Iris pigment epithelial cell (primary cell): ENCODE measurements around the gene IDUA.

Experiments
- DNase-seq: peaks from one replicate; pipeline ENCODE4 v3.0.0-alpha.2; 2011; ENCODE audit warnings: low read depth

IDUA gene

DNA sequence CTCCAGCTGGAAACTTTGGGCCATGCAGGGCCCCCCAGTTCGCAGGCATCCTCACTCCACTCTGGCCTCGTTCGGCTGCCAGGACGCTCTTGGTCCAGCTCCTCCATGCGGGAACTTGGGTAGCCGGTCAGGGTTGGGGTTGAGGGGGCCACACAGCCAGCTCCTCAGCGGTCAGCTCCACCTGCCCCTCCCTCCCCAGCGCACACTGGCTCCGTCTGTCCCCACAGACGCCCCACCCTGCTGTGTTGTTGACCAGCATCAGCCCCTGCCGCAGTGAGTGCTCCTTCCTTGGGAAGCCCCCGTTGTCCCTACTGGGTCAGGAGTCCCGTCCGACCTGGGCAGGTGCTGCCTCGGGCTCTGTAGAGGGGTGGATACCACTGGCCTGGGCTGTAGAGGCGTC lies 30.4 kb downstream of the IDUA start:
- DNase-seq: no peak

DNA sequence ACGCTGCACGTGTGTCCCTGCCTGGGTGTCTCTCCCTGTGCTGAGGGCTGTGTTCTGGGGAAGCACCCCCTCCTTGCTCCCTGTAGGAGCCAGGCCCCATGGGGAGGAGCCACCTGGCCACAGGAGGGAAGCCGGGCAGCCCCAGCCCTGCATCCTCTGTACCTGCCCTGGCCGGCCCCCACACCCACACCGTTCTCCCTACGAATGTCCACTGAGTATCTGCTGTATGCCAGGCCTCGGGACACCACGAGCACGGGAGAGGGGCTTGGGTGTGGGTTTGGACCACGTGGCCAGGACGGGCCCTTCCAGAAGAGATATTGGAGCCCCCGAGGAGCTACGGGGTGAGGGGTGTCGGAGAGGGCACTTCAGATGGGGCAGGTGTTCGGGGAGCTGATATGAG lies 30.9 kb downstream of the IDUA start:
- no peak for DNase-seq

DNA sequence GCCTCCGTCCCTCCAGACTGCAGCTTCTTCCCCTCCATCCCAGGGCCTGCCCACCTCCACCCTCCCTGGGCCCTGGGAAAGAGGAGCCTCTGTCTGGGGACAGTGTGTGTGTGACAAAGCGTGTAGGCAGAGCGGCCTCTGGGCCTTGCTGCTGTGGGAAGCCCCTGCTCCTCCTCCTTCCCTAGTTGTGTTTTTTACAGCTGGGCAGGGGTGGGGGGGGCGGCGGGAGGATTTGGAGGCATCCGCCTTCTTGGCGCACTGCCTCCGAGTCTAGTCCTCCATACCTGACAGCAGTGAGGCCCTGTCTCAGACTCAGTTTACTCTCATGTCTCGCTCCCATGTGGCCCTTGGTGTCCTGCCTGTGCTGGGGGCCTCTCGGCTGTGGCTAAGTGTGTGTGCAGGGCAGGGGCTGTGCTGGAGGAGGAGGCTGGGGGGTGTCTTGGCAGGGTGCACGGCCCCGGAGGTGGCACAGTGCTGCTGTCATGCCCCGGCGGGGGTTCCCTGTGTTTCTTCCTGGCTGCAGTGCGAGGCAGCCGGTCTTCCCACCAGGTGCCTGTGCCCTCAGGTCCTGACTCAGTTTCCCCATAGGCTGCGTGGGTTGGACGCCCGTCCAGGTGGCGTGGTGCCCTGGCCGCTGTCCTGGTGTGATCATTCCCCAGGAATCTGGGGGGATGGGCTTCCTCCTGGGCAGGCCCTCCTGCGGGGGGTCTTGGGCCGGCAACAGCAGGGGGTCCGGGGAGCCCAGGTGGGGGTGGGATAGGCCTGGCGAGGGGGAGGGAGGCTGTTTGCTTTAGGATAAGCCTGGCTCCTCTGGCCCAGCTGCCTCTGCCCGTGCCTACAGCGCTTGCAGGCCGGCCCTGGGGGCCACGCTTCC lies 31.5 kb downstream of the IDUA start:
- no peak for DNase-seq

DNA sequence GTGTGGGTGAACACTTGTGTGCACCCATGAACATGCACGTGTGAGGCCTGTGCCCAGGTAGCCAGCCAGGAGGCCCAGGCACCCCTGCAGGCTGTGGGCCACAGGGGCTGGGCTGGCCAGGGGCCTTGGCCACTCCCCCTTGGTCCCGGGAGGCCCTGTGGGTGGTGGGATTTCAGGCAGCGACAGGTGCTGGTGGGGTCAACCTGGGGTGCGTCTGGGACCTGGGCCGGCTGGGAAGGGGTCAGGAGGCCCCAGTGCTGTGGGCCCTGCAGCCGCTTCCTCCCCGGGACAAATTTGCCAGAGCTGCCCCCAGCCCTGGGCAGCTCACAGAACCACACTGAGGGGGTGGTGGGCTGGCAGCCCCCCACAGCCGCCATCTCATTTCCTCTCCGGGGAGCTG lies 32.5 kb downstream of the IDUA start:
- no peak for DNase-seq

DNA sequence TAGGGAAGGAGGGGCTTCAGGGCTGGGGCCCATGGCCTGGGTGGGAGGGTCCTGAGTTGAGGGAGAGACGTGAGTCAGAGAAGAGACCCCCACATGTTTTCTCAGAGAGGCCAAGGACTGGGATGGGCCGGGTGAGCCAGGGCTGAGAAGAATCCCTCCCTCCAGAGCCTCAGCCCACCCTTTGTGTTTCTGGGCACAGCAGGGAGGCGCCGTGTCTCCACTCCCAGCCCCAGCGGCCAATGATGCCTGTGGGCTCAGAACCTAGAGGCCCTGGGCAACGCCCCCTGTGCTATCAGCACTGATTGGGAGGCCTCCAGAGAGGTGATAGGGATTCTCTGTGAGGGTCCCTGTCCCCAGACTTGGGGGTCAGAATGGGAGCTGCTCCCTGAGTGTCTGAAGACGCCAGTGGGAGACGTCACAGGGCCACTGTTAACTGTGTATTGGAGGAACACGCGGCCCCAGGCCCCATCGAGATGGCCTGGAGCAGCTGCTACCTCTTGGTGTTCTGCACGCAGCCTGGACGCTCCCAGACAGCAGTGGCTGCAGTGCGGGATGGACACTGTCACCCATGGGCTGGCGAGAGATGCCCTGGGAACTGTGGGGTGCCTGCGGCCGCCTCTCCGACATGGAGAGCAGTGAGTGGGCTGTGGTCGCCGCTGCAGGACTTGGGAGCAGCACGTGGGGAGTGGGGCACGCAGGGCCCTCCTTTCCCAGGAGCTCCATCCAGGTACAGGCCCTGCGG lies 33.1 kb downstream of the IDUA start:
- DNase-seq: no peak

DNA sequence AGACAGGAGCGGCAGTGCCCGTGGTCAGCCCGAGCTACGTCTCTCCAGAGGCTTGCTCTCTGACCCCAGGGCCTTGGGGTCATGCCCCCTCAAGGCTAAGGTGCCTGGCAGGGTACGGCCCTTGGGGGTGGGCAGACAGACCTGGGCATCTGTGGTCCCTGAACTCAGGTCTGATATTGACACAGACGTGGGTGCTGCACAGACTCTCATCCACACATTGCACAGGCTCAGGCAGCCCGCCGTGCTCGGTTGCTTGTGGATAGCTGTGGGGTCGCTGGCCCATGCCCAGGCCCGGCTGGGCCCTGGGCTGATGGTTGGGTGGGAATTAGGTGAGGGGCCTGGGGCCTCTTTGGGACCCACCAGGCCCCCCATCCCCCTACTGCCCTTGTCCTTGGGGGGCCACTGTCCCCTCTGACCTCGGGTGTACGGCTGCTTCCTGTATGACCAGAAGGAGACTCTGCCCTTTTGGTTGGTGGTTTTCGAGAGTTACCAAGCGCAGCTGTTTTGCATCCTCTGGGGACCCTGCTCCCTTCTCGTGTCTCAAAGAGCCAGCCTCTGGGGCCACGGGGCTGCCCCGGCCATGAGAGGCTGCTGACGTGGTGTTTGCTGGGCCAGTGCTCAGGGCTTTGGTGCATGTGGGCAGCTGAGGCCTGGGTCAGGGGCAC lies 34.7 kb downstream of the IDUA start:
- no peak for DNase-seq

- no peak for DNase-seq
Measured at GRCh38 chr4:1022051-1022738, 35.4 kb downstream of the IDUA start.

DNA sequence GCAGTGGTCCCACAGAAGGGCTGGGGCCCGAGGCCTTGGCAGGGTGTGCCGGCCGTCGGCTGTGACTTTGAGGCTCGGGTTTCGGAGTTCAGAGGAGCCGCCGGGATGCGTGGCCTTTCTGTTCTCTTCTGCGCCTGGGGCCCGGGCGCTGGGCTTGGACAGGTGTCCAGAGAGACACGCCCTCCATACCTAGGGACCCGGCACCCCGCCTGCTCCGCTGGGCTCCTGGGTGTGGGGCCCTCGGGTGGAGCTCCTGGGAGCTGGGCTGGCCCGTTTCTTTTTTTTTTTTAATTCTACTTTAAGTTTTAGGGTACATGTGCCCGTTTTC lies 35.9 kb downstream of the IDUA start:
- no peak for DNase-seq

DNA sequence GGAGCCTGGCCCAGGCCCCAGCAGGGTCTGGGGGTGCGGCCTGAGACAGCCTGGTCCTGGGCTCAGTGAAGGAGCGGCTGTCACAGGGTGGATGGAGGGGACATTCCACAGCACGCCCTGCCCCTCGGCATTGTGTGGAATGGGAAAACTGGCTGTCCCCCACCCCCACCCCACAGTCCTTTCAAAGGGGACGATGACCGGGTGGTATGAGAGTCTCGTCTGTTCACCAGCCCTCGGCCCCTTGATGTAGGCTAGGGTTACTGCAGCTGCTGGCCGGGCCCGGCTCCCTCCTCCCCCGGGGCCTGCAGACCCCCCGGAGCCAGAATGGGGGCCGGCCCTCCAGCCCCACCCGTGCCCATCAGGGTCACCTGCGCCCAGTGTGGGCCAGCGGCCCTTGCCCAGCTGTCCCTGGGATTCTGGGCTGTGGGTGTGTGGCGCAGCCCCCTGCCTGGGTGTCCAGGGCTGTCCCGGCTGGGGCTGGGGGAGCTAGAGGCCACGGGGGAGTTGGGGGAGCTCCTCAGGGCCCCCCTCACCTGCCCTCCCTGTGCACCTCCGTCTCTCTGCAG lies 36.3 kb downstream of the IDUA start:
- DNase-seq: no peak

DNA sequence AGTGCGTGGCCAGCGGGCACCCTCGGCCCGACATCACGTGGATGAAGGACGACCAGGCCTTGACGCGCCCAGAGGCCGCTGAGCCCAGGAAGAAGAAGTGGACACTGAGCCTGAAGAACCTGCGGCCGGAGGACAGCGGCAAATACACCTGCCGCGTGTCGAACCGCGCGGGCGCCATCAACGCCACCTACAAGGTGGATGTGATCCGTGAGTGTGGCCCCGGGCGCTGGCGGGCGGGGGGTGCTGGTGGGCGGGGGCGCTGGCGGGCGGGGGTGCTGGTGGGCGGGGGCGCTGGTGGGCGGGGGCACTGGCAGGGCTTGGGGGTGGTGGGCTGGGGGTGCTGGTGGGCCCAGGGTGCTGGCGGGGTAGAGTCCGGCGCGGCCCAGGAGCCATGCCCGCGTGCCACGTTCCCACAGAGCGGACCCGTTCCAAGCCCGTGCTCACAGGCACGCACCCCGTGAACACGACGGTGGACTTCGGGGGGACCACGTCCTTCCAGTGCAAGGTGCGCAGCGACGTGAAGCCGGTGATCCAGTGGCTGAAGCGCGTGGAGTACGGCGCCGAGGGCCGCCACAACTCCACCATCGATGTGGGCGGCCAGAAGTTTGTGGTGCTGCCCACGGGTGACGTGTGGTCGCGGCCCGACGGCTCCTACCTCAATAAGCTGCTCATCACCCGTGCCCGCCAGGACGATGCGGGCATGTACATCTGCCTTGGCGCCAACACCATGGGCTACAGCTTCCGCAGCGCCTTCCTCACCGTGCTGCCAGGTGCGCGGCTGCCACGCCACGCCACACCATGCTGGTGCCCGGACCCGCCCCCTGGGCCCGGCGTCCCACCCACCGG lies 37.3 kb downstream of the IDUA start:
- no peak for DNase-seq

- DNase-seq: no peak
Measured at GRCh38 chr4:1024882-1025545, 38.2 kb downstream of the IDUA start.

GRCh38 chr4:1026115-1026514 lies 39.3 kb downstream of the IDUA start:
- peak; percentile 23 for DNase-seq

DNA sequence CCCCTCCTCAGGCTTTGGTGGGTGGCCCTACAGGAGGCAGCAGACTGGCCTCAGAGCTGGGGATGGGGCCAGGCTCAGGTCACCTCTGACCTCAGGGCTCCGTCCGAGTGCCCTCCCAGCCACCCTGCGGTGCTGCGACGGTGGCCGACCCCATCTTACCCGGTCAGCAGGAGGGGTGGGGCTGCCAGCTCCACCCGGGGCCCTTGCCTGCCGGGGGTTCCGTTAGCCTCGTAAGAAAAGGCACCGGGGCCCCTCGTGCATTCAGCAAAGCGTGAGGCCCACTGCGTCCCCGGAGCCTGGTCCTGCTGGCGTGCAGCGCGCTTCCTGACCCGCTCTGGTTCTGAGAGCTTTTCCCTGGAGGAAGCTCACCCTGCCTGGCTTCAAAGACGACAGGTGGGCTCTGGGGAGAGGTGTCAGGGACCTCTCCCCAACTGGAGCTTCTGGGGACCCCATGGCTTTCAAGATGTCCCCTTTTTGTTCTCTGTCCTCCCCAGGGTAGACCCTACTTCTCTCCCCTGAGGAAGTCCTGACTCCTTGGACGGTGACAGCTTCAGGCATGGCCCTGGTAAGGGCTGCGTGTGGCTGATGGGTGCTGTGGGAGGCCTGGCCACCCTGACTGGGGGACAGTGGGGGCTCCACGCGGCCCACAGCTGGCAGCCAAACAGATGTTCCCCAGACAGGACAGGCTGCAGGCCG lies 40.5 kb downstream of the IDUA start:
- DNase-seq: no peak

DNA sequence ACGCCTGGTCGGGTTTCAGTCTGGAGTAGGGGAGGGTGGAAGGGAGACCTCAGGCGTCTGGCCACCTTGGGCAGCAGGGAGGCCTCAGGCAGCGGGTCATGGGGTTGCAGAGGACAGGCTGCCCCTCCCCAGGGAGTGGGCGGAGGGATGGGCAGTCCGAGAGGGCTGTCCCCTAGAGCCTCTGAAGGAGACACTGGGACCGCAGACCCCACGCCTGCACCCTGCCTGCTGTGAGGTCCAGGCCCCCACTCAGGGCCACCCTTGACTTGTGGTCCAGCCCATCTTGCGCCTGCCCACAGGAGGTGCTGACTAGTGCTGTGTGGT lies 41.0 kb downstream of the IDUA start:
- DNase-seq: no peak

DNA sequence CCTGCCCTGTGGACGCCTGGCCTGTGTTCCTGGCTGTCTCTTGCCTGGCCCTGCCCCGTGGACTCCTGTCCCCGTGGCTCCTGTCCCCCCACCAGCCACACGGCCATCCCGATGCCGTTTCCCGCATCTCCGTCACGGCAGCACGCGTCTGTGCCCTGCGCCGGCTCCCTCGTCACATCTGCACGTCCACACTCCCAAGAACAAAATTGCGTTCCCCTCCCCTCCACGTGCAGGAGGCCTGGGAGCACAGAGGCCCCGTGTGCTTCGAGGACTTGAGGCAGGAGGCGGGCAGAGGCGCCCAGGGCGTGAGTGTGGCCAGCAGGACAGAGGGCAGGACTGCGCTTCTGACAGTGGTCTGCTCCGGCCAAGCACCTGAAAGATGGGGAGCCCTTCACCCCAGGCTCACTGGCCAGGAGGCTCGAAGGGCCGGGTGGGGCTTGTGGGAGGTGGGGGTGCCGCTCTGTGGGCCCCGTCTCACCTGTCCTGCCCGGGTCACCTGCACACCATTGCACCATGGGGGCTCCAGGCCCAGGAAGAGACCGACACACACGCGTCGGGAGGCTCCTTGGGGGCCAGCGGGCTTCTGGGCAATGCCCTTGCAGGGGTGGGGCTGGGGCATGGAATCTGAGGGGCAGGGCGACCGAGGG lies 41.9 kb downstream of the IDUA start:
- DNase-seq: no peak

- no peak for DNase-seq
Measured at GRCh38 chr4:1029529-1029928, 42.7 kb downstream of the IDUA start.

- DNase-seq: no peak
Measured at GRCh38 chr4:1030031-1030430, 43.2 kb downstream of the IDUA start.

DNA sequence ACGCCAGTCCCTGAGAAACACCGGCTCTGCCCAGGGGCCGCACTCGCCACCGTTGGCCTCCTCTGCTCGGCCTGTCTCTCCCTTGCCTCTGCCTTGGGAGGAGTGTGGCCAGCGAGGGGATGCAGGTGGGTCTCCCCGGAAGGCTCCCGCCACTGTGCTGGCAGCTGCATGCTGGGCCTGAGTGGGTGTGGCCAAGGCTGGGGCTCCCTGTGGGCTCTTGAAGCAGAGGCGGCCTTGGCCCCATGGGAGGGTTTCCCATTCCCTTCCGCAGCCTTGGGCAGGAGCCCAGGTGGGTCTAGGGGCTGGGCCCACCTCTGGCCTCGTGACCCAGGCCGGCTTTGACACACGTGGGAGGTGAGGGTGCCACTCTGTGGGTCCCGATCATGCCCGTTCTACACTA lies 43.7 kb downstream of the IDUA start:
- DNase-seq: no peak

- no peak for DNase-seq
Measured at GRCh38 chr4:1031346-1031745, 44.5 kb downstream of the IDUA start.
